ENCODE data around the gene TPD52L3. TPM values are rescaled to one million over a fixed set of nuclear protein-coding genes. Genes with fewer than 3 reads are reported as not detected.

TPD52L3 gene
- total RNA-seq, 4 donors from 2014 or later, result not detected

DNA sequence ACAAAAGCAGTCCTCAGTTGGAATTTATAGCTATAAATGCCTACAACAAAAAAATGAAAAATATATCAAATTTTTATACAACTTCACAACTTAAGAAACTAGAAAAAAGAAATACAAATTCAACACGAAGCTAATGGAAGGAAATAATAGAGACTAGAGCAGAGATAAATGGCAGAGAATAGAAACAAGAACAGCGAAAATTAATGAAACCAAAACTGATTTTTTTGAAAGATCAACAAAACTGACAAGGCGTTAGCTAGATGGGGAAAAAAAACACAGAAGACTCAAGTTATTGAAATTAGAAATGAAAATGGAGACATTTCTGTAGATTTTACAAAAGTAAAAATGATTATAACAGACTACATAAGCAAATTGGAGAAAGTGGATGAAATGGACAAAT, 20.6 kb downstream of the TPD52L3 start:
- in situ Hi-C loops (cut with MboI; ENCODE audit: low sequenced_read_pairs in 4 of 4), result no loop called here
- Histone ChIP-seq H3K27ac (no peak overlapping the region), H3K9me3 (no peaks in the 10 kb centered on the region), H3K4me3 (no peak overlapping the region), H3K4me1 (no peaks in the 10 kb centered on the region), H3K36me3 (no peaks in the 10 kb centered on the region), H3K27me3 (no peaks in the 10 kb centered on the region)
- intact Hi-C loops (cut with DNase I; ENCODE audit: low total_unique reads), result no loop called here
- DNase-seq, result no peak
- TF ChIP-seq POLR2A (IDR thresholded peaks at IDR 0.05), result no peak
- ATAC-seq, result no peak

DNA sequence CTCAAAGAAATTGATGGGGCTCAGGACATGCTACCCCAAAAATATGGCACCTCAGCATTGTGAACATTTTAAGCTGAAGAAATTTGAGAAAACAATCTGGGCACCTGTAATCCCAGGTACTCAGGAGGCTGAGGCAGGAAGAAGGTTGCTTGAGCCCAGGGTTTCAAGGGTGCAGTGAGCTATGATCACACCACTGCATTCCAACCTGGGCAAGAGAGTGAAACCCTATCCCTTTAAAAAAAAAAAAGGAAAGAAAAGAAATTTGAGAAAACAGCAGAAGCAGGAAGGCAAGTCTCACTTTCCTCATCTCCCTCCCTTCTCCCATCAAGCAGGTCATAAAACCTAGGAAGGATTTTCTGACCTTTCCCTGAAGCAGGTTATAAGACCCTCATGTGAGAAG, 23.6 kb downstream of the TPD52L3 start:
- Histone ChIP-seq H3K27ac (no peak overlapping the region), H3K36me3 (no peaks in the 10 kb centered on the region), H3K27me3 (no peaks in the 10 kb centered on the region), H3K9me3 (no peaks in the 10 kb centered on the region), H3K4me1 (no peaks in the 10 kb centered on the region), H3K4me3 (no peak overlapping the region)
- in situ Hi-C loops (cut with MboI; ENCODE audit: low sequenced_read_pairs in 4 of 4) (loop anchor here in 2 of 4 donors (5.0 to 10.0 kb wide), 2 partner anchors 213 to 216 kb away; no protein-coding TSS in a partner anchor), intact Hi-C loops (cut with DNase I; ENCODE audit: low total_unique reads) (loop anchor here (5.0 kb wide), 1 partner anchor 316 kb away; no protein-coding TSS in a partner anchor)
- ATAC-seq (no peak), DNase-seq (no peak)
- TF ChIP-seq, protein P1, sequence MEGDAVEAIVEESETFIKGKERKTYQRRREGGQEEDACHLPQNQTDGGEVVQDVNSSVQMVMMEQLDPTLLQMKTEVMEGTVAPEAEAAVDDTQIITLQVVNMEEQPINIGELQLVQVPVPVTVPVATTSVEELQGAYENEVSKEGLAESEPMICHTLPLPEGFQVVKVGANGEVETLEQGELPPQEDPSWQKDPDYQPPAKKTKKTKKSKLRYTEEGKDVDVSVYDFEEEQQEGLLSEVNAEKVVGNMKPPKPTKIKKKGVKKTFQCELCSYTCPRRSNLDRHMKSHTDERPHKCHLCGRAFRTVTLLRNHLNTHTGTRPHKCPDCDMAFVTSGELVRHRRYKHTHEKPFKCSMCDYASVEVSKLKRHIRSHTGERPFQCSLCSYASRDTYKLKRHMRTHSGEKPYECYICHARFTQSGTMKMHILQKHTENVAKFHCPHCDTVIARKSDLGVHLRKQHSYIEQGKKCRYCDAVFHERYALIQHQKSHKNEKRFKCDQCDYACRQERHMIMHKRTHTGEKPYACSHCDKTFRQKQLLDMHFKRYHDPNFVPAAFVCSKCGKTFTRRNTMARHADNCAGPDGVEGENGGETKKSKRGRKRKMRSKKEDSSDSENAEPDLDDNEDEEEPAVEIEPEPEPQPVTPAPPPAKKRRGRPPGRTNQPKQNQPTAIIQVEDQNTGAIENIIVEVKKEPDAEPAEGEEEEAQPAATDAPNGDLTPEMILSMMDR (IDR thresholded peaks at IDR 0.05 in 4 of 5, conservative IDR thresholded peaks at IDR 0.05 in 1 of 5), result no peak
- no peak for TF ChIP-seq POLR2A (IDR thresholded peaks at IDR 0.05)

DNA sequence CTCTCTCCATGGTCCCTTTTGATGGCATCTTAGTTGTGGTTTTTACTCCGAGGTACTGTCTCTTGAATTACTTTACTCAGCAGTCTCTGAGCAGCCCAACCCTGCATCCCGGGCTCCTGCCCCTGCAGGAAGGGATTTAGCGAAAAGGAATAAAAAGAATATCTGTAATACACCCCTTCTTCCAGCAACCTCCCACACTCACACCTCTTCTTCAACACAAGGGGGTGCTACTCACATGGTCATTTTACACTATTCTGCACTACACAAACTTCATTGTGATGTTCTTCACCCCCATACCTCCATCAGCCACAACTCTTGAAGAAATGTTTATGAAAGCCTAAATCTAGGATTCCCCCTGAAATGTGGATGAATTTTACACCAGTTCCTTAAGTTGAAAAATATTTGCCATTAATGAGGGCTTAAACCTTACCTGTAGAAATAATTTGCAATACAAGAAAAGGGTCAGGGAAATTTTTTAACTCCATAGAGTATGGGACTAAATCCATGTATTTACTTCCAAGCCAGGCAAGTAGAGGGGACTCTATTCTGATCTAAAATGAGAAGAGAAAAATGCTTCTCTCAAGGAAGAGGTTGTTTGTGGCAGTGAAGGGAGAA, 26.0 kb downstream of the TPD52L3 start:
- in situ Hi-C loops (cut with MboI; ENCODE audit: low sequenced_read_pairs in 4 of 4) (loop anchor here in 2 of 4 donors (5.0 to 10.0 kb wide), 2 partner anchors 211 to 213 kb away; no protein-coding TSS in a partner anchor), intact Hi-C loops (cut with DNase I; ENCODE audit: low total_unique reads) (loop anchor here (1.0 to 5.0 kb wide), 2 partner anchors 214 to 313 kb away; no protein-coding TSS in a partner anchor)
- TF ChIP-seq, protein P1 (IDR thresholded peaks at IDR 0.05 in 4 of 5, conservative IDR thresholded peaks at IDR 0.05 in 1 of 5), result peak; percentile 51 to 74 (median 60)
- no peak for TF ChIP-seq POLR2A (IDR thresholded peaks at IDR 0.05)
- Histone ChIP-seq H3K4me1 (no peaks in the 10 kb centered on the region), H3K27ac (no peak overlapping the region), H3K4me3 (no peak overlapping the region), H3K27me3 (no peaks in the 10 kb centered on the region), H3K36me3 (no peaks in the 10 kb centered on the region), H3K9me3 (no peaks in the 10 kb centered on the region)
- ATAC-seq (peak; percentile 63 to 68), DNase-seq (no peak)

DNA sequence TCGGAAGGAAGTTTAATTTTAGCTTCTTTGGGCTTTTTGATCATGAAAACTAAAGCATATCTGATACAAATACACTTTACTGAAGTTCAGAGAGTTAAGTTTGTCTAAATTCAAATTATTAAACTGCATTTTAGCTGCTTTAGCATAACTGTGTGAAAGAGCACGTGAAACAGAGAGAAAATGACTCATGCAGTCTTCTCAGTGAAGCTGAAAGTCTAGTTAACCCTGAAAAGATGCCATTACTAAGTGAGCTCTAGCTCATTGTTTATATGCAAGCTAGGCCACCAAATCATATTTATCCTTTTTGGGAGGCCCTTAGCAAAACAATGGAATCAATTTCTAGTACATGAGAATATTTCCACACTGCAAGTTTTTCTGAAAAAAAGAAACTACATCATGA, 27.6 kb downstream of the TPD52L3 start:
- no peak for DNase-seq
- no peak for ATAC-seq
- H3K4me3 ChIP-seq, result no peak overlapping the region
- no peaks in the 10 kb centered on the region for H3K4me1 ChIP-seq
- TF ChIP-seq, protein P1 (IDR thresholded peaks at IDR 0.05 in 4 of 5, conservative IDR thresholded peaks at IDR 0.05 in 1 of 5), result no peak
- TF ChIP-seq POLR2A (IDR thresholded peaks at IDR 0.05), result no peak
- intact Hi-C loops (cut with DNase I; ENCODE audit: low total_unique reads) (no loop called here), in situ Hi-C loops (cut with MboI; ENCODE audit: low sequenced_read_pairs in 4 of 4) (loop anchor here in 1 of 4 donors (10.0 kb wide), 1 partner anchor 209 kb away; no protein-coding TSS in a partner anchor)
- H3K9me3 ChIP-seq, result no peaks in the 10 kb centered on the region
- no peaks in the 10 kb centered on the region for H3K36me3 ChIP-seq
- H3K27ac ChIP-seq, result no peak overlapping the region
- no peaks in the 10 kb centered on the region for H3K27me3 ChIP-seq

DNA sequence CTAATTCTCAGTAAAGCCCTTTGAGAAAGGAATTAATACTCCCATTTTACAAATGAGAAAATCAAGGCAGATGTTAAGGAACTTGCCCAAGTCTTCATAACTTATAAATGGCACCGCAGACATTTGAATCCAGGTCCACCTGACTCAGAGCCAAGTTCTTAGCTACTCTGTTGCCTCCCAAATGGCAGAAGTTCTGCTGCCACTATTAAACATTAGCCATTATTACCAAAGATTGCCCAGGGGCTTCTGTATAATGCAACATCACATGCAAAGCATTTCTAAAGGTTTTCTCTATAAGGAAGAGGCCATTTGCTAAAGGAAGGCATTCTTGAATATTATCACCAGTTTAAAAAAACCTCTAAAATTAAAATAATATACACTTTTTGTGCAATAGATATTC, 28.3 kb downstream of the TPD52L3 start:
- ATAC-seq, result no peak
- Histone ChIP-seq H3K9me3 (no peaks in the 10 kb centered on the region), H3K27ac (no peak overlapping the region), H3K4me3 (no peak overlapping the region), H3K36me3 (no peaks in the 10 kb centered on the region), H3K4me1 (no peaks in the 10 kb centered on the region), H3K27me3 (no peaks in the 10 kb centered on the region)
- no peak for DNase-seq
- in situ Hi-C loops (cut with MboI; ENCODE audit: low sequenced_read_pairs in 4 of 4) (loop anchor here in 1 of 4 donors (10.0 kb wide), 1 partner anchor 208 kb away; no protein-coding TSS in a partner anchor), intact Hi-C loops (cut with DNase I; ENCODE audit: low total_unique reads) (no loop called here)
- TF ChIP-seq, protein P1 (IDR thresholded peaks at IDR 0.05 in 4 of 5, conservative IDR thresholded peaks at IDR 0.05 in 1 of 5), result no peak
- TF ChIP-seq POLR2A (IDR thresholded peaks at IDR 0.05), result no peak
